Upper lobe of right lung (tissue), 1 donor: ENCODE data around the gene KCNIP1. TPM values are rescaled to one million over a fixed set of nuclear protein-coding genes. Genes with fewer than 3 reads are reported as not detected.

Experiments
- ATAC-seq: fragments of 200-7000 bp; cut with Tn5 transposase; one replicate; pipeline ENCODE4 v1.9.1; 2020; ENCODE audit warnings: mild to moderate bottlenecking, moderate library complexity
- DNase-seq: peaks from one replicate; pipeline ENCODE4 v3.0.0-alpha.2; 2020
- H3K27ac ChIP-seq: fragments of 200-600 bp; one replicate; pipeline ENCODE4 v1.8.0; 2022
- H3K27me3 ChIP-seq: fragments of 200-600 bp; one replicate; pipeline ENCODE4 v1.8.0; 2022; ENCODE audit warnings: mild to moderate bottlenecking
- H3K36me3 ChIP-seq: fragments of 200-600 bp; one replicate; pipeline ENCODE4 v1.8.0; 2022
- H3K4me1 ChIP-seq: fragments of 200-600 bp; one replicate; pipeline ENCODE4 v1.8.0; 2022
- H3K4me3 ChIP-seq: fragments of 200-600 bp; one replicate; pipeline ENCODE4 v1.8.0; 2022; ENCODE audit warnings: mild to moderate bottlenecking
- H3K9me3 ChIP-seq: fragments of 200-600 bp; one replicate; pipeline ENCODE4 v1.8.0; 2022
- intact Hi-C: fragments of 100-400 bp; cut with DNase I; formaldehyde crosslinking; loops from one replicate; pipeline ENCODE4 v1.11.0; 2022
- total RNA-seq: library from RNA; stranded (reverse); fragmentation: NEBNext Ultra II Directional; extraction: Animal tissue kit (Norgen Biotek cat#: 25700); gene quantifications from one replicate; pipeline ENCODE4 v1.2.1, GENCODE V29; 2021
- TF ChIP-seq, protein P1 (sequence below): fragments of 200-600 bp; IDR thresholded peaks from one replicate; pipeline ENCODE4 v1.8.0; 2022; ENCODE audit warnings: antibody characterized with exemption
- donor health status: DM: no; HTN: yes; CAD: no; lungs with severe emphysema.

Gene KCNIP1
- total RNA-seq, 1 donor from 2014 or later, result 2.7 TPM

DNA sequence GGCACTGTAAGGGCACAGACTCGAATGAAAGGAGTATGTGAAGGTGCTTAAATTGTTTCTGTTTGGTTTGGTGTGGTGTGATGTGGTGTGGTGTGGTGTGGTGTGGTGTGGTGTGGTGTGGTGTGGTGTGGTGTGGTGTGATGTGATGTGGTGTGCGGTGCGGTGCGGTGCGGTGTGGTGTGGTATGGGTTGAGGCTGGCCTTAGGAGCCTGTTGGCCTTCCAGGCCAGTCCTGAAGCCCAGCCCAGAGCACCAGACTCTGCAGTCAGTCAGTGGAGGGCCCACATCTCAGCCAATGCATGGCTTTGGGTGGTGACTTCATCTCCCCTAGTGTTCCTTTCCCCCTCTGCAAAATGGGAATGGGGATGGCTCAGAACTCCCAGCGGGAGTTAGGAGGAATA lies 85.8 kb downstream of the KCNIP1 start:
- DNase-seq, result no peak
- Histone ChIP-seq H3K9me3 (no peaks in the 10 kb centered on the region), H3K4me3 (no peak overlapping the region), H3K27ac (no peak overlapping the region), H3K4me1 (no peaks in the 10 kb centered on the region), H3K36me3 (no peaks in the 10 kb centered on the region), H3K27me3 (no peaks in the 10 kb centered on the region)
- TF ChIP-seq, protein P1, sequence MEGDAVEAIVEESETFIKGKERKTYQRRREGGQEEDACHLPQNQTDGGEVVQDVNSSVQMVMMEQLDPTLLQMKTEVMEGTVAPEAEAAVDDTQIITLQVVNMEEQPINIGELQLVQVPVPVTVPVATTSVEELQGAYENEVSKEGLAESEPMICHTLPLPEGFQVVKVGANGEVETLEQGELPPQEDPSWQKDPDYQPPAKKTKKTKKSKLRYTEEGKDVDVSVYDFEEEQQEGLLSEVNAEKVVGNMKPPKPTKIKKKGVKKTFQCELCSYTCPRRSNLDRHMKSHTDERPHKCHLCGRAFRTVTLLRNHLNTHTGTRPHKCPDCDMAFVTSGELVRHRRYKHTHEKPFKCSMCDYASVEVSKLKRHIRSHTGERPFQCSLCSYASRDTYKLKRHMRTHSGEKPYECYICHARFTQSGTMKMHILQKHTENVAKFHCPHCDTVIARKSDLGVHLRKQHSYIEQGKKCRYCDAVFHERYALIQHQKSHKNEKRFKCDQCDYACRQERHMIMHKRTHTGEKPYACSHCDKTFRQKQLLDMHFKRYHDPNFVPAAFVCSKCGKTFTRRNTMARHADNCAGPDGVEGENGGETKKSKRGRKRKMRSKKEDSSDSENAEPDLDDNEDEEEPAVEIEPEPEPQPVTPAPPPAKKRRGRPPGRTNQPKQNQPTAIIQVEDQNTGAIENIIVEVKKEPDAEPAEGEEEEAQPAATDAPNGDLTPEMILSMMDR, result no peak
- ATAC-seq, result no peak
- intact Hi-C loops, result no loop called here

- Histone ChIP-seq H3K27me3 (no peaks in the 10 kb centered on the region), H3K4me1 (no peaks in the 10 kb centered on the region), H3K4me3 (no peak overlapping the region), H3K9me3 (no peaks in the 10 kb centered on the region), H3K36me3 (no peaks in the 10 kb centered on the region), H3K27ac (no peak overlapping the region)
- no peak for ATAC-seq
- DNase-seq, result no peak
- intact Hi-C loops, result no loop called here
- TF ChIP-seq, protein P1, result no peak
These were observed 86.7 kb downstream of the KCNIP1 start for GRCh38 chr5:170590566-170590965.

DNA sequence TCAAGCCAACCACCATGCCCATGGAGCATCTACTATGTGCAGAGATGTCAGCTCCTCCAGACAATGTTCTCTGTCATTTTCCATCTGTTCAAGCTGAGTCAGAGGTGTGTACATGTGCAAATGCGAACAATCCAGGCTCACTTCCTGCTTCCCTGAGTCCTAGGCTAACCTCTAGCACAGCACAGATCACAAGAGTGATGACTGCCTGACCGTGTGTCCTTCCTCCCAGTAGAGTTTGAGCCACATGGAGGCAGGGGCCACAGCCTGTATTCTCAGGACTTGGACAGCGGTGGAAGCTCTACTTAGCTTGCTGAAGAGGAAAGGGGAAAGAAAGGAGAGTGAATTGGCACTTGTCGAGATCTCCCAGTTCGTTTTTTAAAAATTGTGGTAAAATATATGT lies 87.2 kb downstream of the KCNIP1 start:
- H3K4me3 ChIP-seq, result no peak overlapping the region
- no peaks in the 10 kb centered on the region for H3K9me3 ChIP-seq
- H3K36me3 ChIP-seq, result no peaks in the 10 kb centered on the region
- ATAC-seq (no peak), DNase-seq (no peak)
- H3K27me3 ChIP-seq, result no peaks in the 10 kb centered on the region
- H3K4me1 ChIP-seq, result no peaks in the 10 kb centered on the region
- TF ChIP-seq, protein P1, result no peak
- H3K27ac ChIP-seq, result no peak overlapping the region
- intact Hi-C loops, result no loop called here

- TF ChIP-seq, protein P1, result no peak
- H3K27me3 ChIP-seq, result no peaks in the 10 kb centered on the region
These were observed 92.7 kb downstream of the KCNIP1 start for GRCh38 chr5:170596482-170597044.

GRCh38 chr5:170597109-170597751 lies 93.4 kb downstream of the KCNIP1 start:
- Histone ChIP-seq H3K36me3 (no peaks in the 10 kb centered on the region), H3K4me3 (no peak overlapping the region), H3K27ac (no peak overlapping the region), H3K9me3 (no peaks in the 10 kb centered on the region), H3K4me1 (no peaks in the 10 kb centered on the region), H3K27me3 (no peaks in the 10 kb centered on the region)
- TF ChIP-seq, protein P1, result no peak
- ATAC-seq, result no peak
- intact Hi-C loops, result no loop called here
- DNase-seq, result no peak

More at GRCh38 chr5:170596482-170597044, 92.7 kb downstream of the KCNIP1 start:
- intact Hi-C loops, result no loop called here
- H3K36me3 ChIP-seq, result no peaks in the 10 kb centered on the region
- H3K27ac ChIP-seq, result no peak overlapping the region
- no peak overlapping the region for H3K4me3 ChIP-seq
- H3K4me1 ChIP-seq, result no peaks in the 10 kb centered on the region
- no peak for ATAC-seq
- no peak for DNase-seq
- H3K9me3 ChIP-seq, result no peaks in the 10 kb centered on the region
